Smooth muscle cell of the brain vasculature (primary cell): ENCODE measurements around the gene NDUFAF3.

Experiments used
- DNase-seq: peaks from one replicate; pipeline ENCODE4 v3.0.0-alpha.2; 2012; ENCODE audit warnings: low read depth, low spot score

NDUFAF3 gene

GRCh38 chr3:49017971-49018706, 3.8 kb upstream of the NDUFAF3 start, which contains the start of gene DALRD3:
Gene DALRD3, minus strand, starts transcription at chr3:49018580. Its CDS starts 16 bp downstream, at chr3:49018564.
- no peak for DNase-seq

- DNase-seq: no peak
These were observed 3.3 kb upstream of the NDUFAF3 start for GRCh38 chr3:49018707-49019006.

DNA sequence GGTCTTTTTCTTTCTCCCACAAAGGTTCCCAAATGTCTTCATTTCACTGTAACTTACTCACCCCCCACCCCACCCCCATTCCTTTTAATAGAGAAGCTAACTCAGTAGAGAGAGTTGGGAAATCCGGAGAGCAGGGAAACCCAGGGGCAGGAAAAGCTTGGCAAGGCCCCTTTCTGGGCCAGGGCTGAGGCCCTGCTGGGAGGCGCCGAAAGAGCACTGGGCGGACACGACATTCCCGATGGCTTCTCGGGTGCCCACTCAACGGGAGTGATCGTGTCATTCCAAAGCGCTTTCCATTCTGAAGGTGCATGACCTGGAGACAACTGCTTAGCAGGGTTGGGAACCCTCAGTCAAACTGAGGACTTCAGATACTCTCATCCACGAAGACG, 2.0 kb upstream of the NDUFAF3 start:
- DNase-seq: no peak

GRCh38 chr3:49020330-49021212, 1.4 kb upstream of the NDUFAF3 start:
- no peak for DNase-seq

DNA sequence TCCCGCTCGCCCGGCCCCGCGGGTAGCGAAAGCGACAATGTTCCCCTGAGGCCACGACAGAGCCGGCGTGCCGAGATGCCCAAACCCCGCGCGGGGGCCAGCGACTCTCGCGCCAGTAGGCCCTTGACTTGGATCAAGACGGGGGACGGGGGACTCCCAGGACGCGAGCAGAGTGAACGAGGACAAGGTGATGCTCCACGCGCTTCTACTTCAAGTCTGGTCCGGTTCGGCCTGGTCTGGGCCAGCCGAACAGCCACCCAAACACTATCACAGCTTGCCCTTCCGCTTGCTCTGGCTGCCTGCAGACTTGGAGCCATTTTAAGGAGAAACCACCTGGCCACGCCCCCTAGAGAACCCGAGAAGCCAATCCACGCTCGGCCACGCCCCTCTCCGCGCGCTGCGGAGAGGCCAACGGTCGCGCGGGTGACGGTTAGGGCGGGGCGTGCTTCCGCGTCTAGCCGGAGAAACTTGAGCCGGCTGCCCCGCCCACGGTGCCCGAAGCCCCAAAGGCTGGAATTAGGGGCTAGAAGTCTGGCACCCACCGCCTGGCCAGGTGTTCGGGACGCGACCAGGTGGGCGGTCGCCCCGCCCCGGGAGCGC, 608 bp upstream of the NDUFAF3 start:
- DNase-seq: peak; percentile 96

- DNase-seq: no peak
These were observed 809 bp downstream of the NDUFAF3 start for GRCh38 chr3:49022688-49023171.

GRCh38 chr3:49023775-49024174, 1.9 kb downstream of the NDUFAF3 start:
- no peak for DNase-seq

- DNase-seq: no peak
These were observed 2.5 kb downstream of the NDUFAF3 start for GRCh38 chr3:49024449-49024848.

DNA sequence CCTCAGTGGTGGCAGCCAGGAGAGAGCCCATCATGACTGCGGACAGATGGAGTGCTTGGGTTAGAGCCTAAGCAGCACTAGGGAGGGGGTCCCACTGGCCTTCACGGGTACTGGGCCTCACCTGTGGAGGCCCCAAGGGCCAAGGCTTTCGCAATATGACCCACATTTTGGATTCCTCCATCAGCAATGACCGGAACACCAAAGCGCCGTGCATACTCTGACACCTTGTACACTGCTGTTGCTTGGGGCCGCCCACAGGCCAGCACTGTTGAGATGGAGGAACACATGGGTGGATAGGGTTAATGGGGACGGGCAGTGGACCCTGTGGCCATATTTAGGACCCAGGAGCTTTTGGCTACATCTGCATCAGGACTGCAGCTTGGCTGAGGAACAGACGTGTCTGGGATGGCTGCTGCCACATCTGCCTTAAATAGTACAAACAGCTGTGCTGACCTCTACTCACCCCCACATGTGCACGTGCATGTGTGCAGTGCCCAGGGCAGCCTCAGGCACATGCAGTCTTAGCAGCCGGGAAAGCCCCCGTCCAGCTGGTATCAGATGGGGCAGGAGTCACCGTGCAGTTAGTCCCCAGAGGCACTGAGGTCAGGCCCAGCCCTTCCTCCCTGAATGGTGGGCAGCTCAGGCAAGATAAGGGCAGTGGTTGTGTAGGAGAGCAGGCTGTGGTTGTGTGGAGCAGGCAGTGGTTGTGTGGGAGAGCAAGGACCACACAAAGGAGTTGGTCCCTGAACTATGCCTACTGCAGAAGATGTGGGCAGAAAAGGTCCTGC, 3.3 kb downstream of the NDUFAF3 start:
- no peak for DNase-seq

- DNase-seq: no peak
These were observed 4.0 kb downstream of the NDUFAF3 start for GRCh38 chr3:49025793-49026520.

GRCh38 chr3:49026536-49026935, 4.6 kb downstream of the NDUFAF3 start:
- DNase-seq: no peak

- no peak for DNase-seq
These were observed 5.7 kb downstream of the NDUFAF3 start for GRCh38 chr3:49027634-49028033.

- DNase-seq: no peak
These were observed 6.4 kb downstream of the NDUFAF3 start for GRCh38 chr3:49028298-49028672.

DNA sequence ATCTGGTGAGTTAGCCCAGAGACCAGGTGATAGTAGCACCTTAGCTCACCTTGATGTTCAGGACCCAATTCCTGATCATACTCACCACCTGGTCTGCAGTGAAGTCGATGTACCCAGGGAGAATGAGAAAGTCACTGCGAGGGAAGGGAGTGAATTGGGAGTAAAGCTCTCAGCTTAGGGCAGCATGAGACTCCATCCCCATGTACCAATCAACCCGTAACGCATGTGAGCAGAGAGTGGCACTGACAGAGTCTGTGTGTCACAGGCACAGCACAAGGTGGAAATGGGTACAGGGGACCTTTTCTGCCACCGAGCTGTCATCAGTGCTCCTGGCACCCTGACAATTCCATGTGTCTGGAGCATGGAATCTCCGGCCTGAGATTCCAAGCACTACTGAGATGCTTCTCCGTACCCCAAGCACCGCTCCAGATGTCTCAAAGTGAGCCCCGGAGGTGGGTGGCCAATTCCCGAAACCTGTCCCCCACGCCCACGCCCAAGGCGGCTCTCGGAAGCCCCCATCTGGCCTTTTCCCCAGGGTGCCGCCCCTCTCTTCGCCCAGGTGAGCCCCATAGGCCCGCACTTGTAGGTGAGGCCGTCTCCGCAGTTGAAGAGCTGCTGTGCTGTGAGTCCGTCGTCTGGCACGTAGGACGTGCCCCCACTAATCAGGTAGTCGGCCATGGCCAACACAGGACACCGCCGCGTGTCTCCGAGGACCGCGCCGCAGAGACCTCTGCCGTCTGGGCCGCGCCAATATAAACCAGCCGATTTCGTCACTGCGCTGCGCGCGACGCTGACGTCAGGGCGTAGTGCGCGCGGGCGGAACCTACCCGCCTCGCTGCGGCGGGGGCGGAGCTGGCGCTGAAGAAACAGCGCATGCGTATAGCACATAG, 7.0 kb downstream of the NDUFAF3 start, which contains the start of gene IMPDH2:
TSS of gene IMPDH2 (minus strand) at position 726 of the 890 bp plus-strand sequence. CDS start at position 678, 48 bp downstream.
- DNase-seq: peak; percentile 85

DNA sequence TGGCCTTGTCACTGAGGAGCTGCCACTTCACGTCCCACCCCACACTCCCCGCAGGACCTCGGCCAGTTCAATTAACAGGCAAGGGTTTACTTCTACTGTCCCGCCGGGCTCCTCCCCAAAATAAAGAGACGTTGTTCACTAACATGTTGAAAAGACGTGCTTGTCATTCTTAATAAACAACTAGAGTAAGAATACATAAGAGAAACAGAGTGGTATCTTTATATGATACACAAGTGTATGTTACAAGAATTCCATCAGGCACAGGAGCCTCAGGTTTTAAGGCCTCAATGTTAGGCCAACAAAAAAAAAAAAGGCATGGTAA, 7.6 kb downstream of the NDUFAF3 start:
- DNase-seq: no peak

DNA sequence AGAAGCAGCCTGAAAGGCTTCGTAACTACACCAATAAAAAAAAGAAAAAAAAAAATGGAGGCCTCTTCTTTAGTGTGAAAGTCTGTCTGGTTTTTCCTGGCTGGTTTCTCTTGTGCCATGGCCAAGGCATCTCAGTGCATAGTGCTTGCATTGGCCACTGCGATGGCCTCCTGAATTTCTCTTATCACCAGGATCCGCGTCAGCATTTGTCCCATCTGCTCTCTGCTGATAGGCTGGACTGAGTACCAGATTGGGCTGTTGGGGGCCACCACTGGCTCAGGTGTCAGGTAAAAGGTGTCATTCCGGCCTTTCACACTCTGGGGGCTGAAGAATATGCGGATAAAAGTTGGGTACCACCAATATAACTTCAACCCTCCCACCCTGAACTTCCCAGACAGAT, 8.4 kb downstream of the NDUFAF3 start:
- DNase-seq: no peak

DNA sequence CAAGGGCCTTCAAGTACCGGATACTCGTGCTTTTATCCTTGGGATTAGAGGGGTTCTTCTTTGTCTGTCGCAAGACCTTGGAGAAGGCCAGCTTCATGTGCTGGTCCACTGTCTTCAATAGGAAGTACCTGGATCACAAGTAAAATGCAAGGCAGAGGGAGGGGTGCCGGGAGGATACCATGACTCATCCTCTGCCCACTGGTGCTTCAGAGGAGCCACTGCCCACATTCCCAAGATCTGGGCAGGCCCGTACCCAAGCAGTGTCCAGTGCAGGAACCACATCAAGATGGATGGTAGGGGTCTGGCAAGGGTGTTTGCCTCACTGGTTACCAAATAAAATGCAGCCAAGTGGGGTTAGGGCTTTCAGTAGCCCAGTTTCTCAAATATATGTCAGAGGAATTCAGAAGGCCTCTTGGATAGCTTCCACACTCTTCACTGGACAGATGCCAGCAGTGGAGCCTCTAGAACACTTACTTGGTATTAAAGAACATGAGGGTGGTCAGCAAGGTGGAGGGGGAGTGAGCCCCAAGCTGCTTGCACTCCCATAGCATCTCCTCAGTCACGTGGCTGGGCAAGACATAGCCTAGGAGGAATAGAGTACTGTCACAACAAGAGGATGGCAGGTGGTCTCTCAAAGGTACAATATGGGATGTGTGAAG, 10.9 kb downstream of the NDUFAF3 start:
- no peak for DNase-seq

DNA sequence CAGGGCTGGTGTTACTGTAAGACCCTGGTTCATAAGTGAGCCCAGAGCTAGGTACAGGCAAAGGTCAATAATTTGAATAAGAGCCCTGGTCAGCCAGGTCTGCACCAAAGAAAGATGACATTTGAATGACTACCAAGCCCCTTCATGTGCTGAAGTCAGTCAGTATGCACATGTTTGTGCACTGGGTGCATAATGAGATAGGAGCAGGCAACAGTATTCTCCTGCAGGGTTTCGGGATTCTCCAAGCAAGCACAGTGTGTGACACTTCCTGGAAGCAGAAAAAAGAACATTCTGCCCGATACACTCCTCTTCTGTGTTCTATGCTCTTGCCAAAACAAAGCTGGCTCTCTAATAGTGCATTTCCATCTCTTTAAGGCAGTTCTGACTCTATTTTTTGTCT, 12.7 kb downstream of the NDUFAF3 start:
- no peak for DNase-seq

- no peak for DNase-seq
These were observed 13.4 kb downstream of the NDUFAF3 start for GRCh38 chr3:49035281-49035680.
